CD14-positive monocyte (primary cell): Measurements from ENCODE around the gene CABYR. TPM values are rescaled to one million over a fixed set of nuclear protein-coding genes. Genes with fewer than 3 reads are reported as not detected.
"Not testable (repeated sequence)": the region's sequence is repeated elsewhere in the genome, so short reads cannot be mapped to it uniquely, and the experiment has no call there.

ENCODE experiments used
- DNase-seq, 3 donors: peaks; one replicate each; pipeline ENCODE4 v3.0.0-alpha.2; 2011 to 2022
- H2AFZ ChIP-seq: 2 replicates; pipeline ENCODE4 v1.6.0; 2012; ENCODE audit warnings: mild to moderate bottlenecking, low read depth, low read length, inconsistent platforms; ENCODE audit not compliant: insufficient read depth, poor library complexity, severe bottlenecking
- H3K27ac ChIP-seq, 2 donors: 1 replicate in 1 of 2; 2 replicates in 1 of 2; pipeline ENCODE4 v1.5.1; 2012 to 2013; ENCODE audit warnings: low read length in 2 of 2, control low read depth in 1 of 2, inconsistent platforms in 1 of 2, low read depth in 1 of 2, mild to moderate bottlenecking in 1 of 2
- H3K27me3 ChIP-seq, 2 donors: one replicate each; pipeline versions ENCODE4 v1.6.0 to v1.6.1; 2011 to 2013; ENCODE audit warnings: low read length in 2 of 2; ENCODE audit not compliant: control insufficient read depth in 2 of 2, insufficient read depth in 2 of 2
- H3K36me3 ChIP-seq, 2 donors: replicated peaks in 1 of 2; 1 replicate in 1 of 2; 2 replicates in 1 of 2; pipeline versions ENCODE4 v1.5.1 to v1.6.1; 2012 to 2013; ENCODE audit warnings: low read length in 2 of 2, control low read depth in 1 of 2, inconsistent platforms in 1 of 2, mild to moderate bottlenecking in 1 of 2; ENCODE audit not compliant: insufficient read depth in 2 of 2, control insufficient read depth in 1 of 2
- H3K4me1 ChIP-seq, 2 donors: 1 replicate in 1 of 2; 2 replicates in 1 of 2; pipeline versions ENCODE4 v1.5.1 to v1.6.1; 2012 to 2013; ENCODE audit warnings: low read length in 2 of 2, control low read depth in 1 of 2, inconsistent platforms in 1 of 2, mild to moderate bottlenecking in 1 of 2, moderate library complexity in 1 of 2; ENCODE audit not compliant: insufficient read depth in 2 of 2, control insufficient read depth in 1 of 2
- H3K4me2 ChIP-seq: replicated peaks from 2 replicates; pipeline ENCODE3; 2012; ENCODE audit warnings: low read length, moderate library complexity, mild to moderate bottlenecking; ENCODE audit not compliant: poor library complexity, severe bottlenecking; ENCODE audit errors: extremely low read depth
- H3K4me3 ChIP-seq, 3 experiments: fragments of 200-600 bp in 1 of 3; sonication (generic) in 1 of 3; replicated peaks in 1 of 3; 1 replicate in 2 of 3; 2 replicates in 1 of 3; pipeline ENCODE4 v1.5.1; 2011 to 2013; ENCODE audit warnings: low read length in 3 of 3, mild to moderate bottlenecking in 3 of 3, control low read depth in 2 of 3, low read depth in 2 of 3, inconsistent platforms in 1 of 3, moderate library complexity in 1 of 3
- H3K79me2 ChIP-seq: 2 replicates; pipeline ENCODE4 v1.6.0; 2012; ENCODE audit warnings: mild to moderate bottlenecking, control low read depth, inconsistent platforms, low read length, moderate library complexity; ENCODE audit not compliant: insufficient read depth
- H3K9ac ChIP-seq: 2 replicates; pipeline ENCODE4 v1.6.0; 2017; ENCODE audit warnings: low read length, mild to moderate bottlenecking; ENCODE audit not compliant: insufficient read depth, poor library complexity, severe bottlenecking
- H3K9me3 ChIP-seq, 2 donors: replicated peaks in 1 of 2; 1 replicate in 1 of 2; 2 replicates in 1 of 2; pipeline versions ENCODE4 v1.5.1 to v1.6.1; 2012 to 2013; ENCODE audit warnings: low read length in 2 of 2, control low read depth in 1 of 2; ENCODE audit not compliant: control insufficient read depth in 1 of 2, insufficient read depth in 1 of 2
- H4K20me1 ChIP-seq: 2 replicates; pipeline ENCODE4 v1.6.0; 2012; ENCODE audit warnings: mild to moderate bottlenecking, low read length, control low read depth, moderate library complexity; ENCODE audit not compliant: insufficient read depth
- H3K27ac Mint-ChIP-seq, 7 donors: one replicate each; pipeline ENCODE4 v1.8.0; 2020; ENCODE audit warnings: mild to moderate bottlenecking in 7 of 7, mixed read lengths in 7 of 7, moderate library complexity in 6 of 7, inconsistent platforms in 2 of 7
- H3K27me3 Mint-ChIP-seq, 3 donors: one replicate each; pipeline ENCODE4 v1.8.0; 2021 to 2022; ENCODE audit warnings: low read depth in 3 of 3, mild to moderate bottlenecking in 3 of 3, mixed read lengths in 3 of 3, moderate library complexity in 3 of 3, inconsistent platforms in 1 of 3
- H3K36me3 Mint-ChIP-seq, 2 donors: one replicate each; pipeline ENCODE4 v1.8.0; 2020; ENCODE audit warnings: mixed read lengths in 2 of 2, inconsistent platforms in 1 of 2, mild to moderate bottlenecking in 1 of 2
- H3K4me1 Mint-ChIP-seq: one replicate; pipeline ENCODE4 v1.8.0; 2020; ENCODE audit warnings: mild to moderate bottlenecking, mixed read lengths
- H3K4me3 Mint-ChIP-seq, 2 donors: one replicate each; pipeline ENCODE4 v1.8.0; 2020; ENCODE audit warnings: mild to moderate bottlenecking in 2 of 2, mixed read lengths in 2 of 2, moderate library complexity in 1 of 2
- H3K9me3 Mint-ChIP-seq, 7 donors: one replicate each; pipeline ENCODE4 v1.8.0; 2020 to 2022; ENCODE audit warnings: mixed read lengths in 7 of 7, mild to moderate bottlenecking in 6 of 7, moderate library complexity in 6 of 7, inconsistent platforms in 2 of 7
- CTCF ChIP-seq: fragments of 200-600 bp; IDR thresholded peaks from one replicate; pipeline ENCODE4 v1.8.0; 2022; ENCODE audit warnings: antibody characterized with exemption, mild to moderate bottlenecking
- WGBS: methylation state at CpG from one replicate; pipeline ENCODE4 v1.1.5; 2013; ENCODE audit warnings: missing lambda C conversion rate; ENCODE audit not compliant: insufficient coverage; 5-methylcytosine and 5-hydroxymethylcytosine counted together
- intact Hi-C, 2 donors: fragments of 100-400 bp; cut with micrococcal nuclease; formaldehyde crosslinking; loops; one replicate each; pipeline versions ENCODE4 v1.15.0 to v1.15.1; 2023
- polyA plus RNA-seq, 3 donors: library from polyadenylated mRNA; depleted of rRNA in 1 of 3; unstranded in 2 of 3; stranded (reverse) in 1 of 3; fragments of 300-500 nt in 2 of 3; fragments of >200 nt in 1 of 3; fragmentation: Illumina TruSeq in 2 of 3; gene quantifications; 1 replicate in 2 of 3; 2 replicates in 1 of 3; pipeline ENCODE4 v1.2.3, GENCODE V29; 2012 to 2021

CABYR gene
- polyA plus RNA-seq, 3 donors: 0.07 TPM; not detected in 2

- no peak for TF ChIP-seq CTCF
- no peaks in the 10 kb centered on the region for H3K36me3 Mint-ChIP-seq
- Histone ChIP-seq H3K27me3 (peaks cover 0 to 14% of the 10 kb centered on the region in 2 donors), H3K9me3 (no peaks in the 10 kb centered on the region), H3K4me3 (no peak overlapping the region), H3K27ac (no peak overlapping the region), H3K36me3 (no peaks in the 10 kb centered on the region), H3K4me1 (peaks cover 17 to 20% of the 10 kb centered on the region in 2 donors), H4K20me1 (no peaks in the 10 kb centered on the region), H3K9ac (no peak overlapping the region), H2AFZ (no peak overlapping the region), H3K4me2 (no peak overlapping the region), H3K79me2 (no peaks in the 10 kb centered on the region)
- no peak overlapping the region for H3K27ac Mint-ChIP-seq
- H3K4me3 Mint-ChIP-seq: no peak overlapping the region
- intact Hi-C loops: no loop called here
- peaks cover 17% of the 10 kb centered on the region for H3K4me1 Mint-ChIP-seq
- DNase-seq: no peak
- H3K9me3 Mint-ChIP-seq: peaks cover 0 to 8% (median 4%) of the 10 kb centered on the region in 7 donors
- peaks cover 13 to 15% (median 14%) of the 10 kb centered on the region in 3 donors for H3K27me3 Mint-ChIP-seq
Measured at GRCh38 chr18:24142376-24142775, 3.5 kb downstream of the CABYR start.

- DNase-seq, H3K27me3 Mint-ChIP-seq, H3K79me2 ChIP-seq, H3K27ac ChIP-seq, intact Hi-C loops, H3K4me2 ChIP-seq, H3K9ac ChIP-seq, H2AFZ ChIP-seq, H3K4me3 Mint-ChIP-seq, H3K4me1 Mint-ChIP-seq, H3K4me1 ChIP-seq, H3K9me3 ChIP-seq, H3K9me3 Mint-ChIP-seq, H3K27me3 ChIP-seq, H4K20me1 ChIP-seq, H3K4me3 ChIP-seq: not testable (repeated sequence)
- WGBS: 98% methylated on average over 21 of the region's 28 CpGs
- peaks cover 6 to 12% of the 10 kb centered on the region in 2 donors for H3K36me3 ChIP-seq
- peak overlapping the region in 1 of 7 donors; percentile 10 for H3K27ac Mint-ChIP-seq
- peaks cover 25 to 28% of the 10 kb centered on the region in 2 donors for H3K36me3 Mint-ChIP-seq
Measured at GRCh38 chr18:24149591-24149990, 10.7 kb downstream of the CABYR start.
